Loucy (cell line): ENCODE data around the gene AHRR.

Source experiments
- H2AFZ ChIP-seq: fragments of 200-600 bp; sonication (generic); 2 replicates; pipeline ENCODE4 v1.6.0; 2016; ENCODE audit warnings: antibody characterized with exemption, mild to moderate bottlenecking, low read length, moderate library complexity
- H3F3A ChIP-seq: fragments of 200-600 bp; 2 replicates; pipeline ENCODE4 v1.6.0; 2016; ENCODE audit warnings: antibody characterized with exemption, low read depth, mild to moderate bottlenecking
- H3K27me3 ChIP-seq: fragments of 200-600 bp; sonication (generic); 2 replicates; pipeline ENCODE4 v1.6.1; 2014; ENCODE audit warnings: low read length, mild to moderate bottlenecking; ENCODE audit not compliant: insufficient read depth, poor library complexity, severe bottlenecking
- H3K36me3 ChIP-seq: fragments of 200-600 bp; sonication (generic); 2 replicates; pipeline ENCODE4 v1.6.1; 2016; ENCODE audit warnings: low read length; ENCODE audit not compliant: insufficient read depth
- H3K4me1 ChIP-seq: fragments of 200-600 bp; sonication (generic); 2 replicates; pipeline ENCODE4 v1.5.1; 2014; ENCODE audit warnings: low read length, mild to moderate bottlenecking; ENCODE audit not compliant: insufficient read depth, poor library complexity, severe bottlenecking
- H3K4me2 ChIP-seq: fragments of 200-600 bp; sonication (generic); 2 replicates; pipeline ENCODE4 v1.6.0; 2014; ENCODE audit warnings: antibody characterized with exemption, low read length, low read depth, mild to moderate bottlenecking; ENCODE audit not compliant: poor library complexity, severe bottlenecking
- H3K4me3 ChIP-seq: fragments of 200-600 bp; sonication (generic); 2 replicates; pipeline ENCODE4 v1.5.1; 2014; ENCODE audit warnings: low read length, mild to moderate bottlenecking, mixed read lengths; ENCODE audit not compliant: poor library complexity, severe bottlenecking
- H3K79me2 ChIP-seq: fragments of 200-600 bp; sonication (generic); 2 replicates; pipeline ENCODE4 v1.6.1; 2014; ENCODE audit warnings: low read length; ENCODE audit not compliant: insufficient read depth
- H3K9ac ChIP-seq: fragments of 200-600 bp; sonication (generic); 2 replicates; pipeline ENCODE4 v1.6.0; 2014; ENCODE audit warnings: mild to moderate bottlenecking, low read depth, low read length, moderate library complexity; ENCODE audit not compliant: poor library complexity, severe bottlenecking
- H3K9me2 ChIP-seq: fragments of 200-600 bp; sonication (generic); replicated peaks from 2 replicates; pipeline ENCODE4 v1.6.1; 2016; ENCODE audit warnings: low read depth, low read length, mixed read lengths
- H3K9me3 ChIP-seq: fragments of 200-600 bp; sonication (generic); 2 replicates; pipeline ENCODE4 v1.6.1; 2014; ENCODE audit warnings: mild to moderate bottlenecking, antibody characterized with exemption, low read length, low read depth; ENCODE audit not compliant: insufficient read depth
- H4K20me1 ChIP-seq: fragments of 200-600 bp; sonication (generic); 2 replicates; pipeline ENCODE4 v1.6.0; 2014; ENCODE audit warnings: antibody characterized with exemption, low read length, mild to moderate bottlenecking; ENCODE audit not compliant: insufficient read depth, poor library complexity, severe bottlenecking
- CTCF ChIP-seq: fragments of 200-600 bp; sonication (generic); conservative IDR thresholded peaks from 2 replicates; pipeline ENCODE4 v1.5.1; 2014; ENCODE audit warnings: mild to moderate bottlenecking, antibody characterized with exemption, low read length
- EZH2phosphoT487 ChIP-seq: fragments of 200-600 bp; IDR thresholded peaks from 2 replicates; pipeline ENCODE4 v1.6.1; 2018; ENCODE audit warnings: antibody characterized with exemption, mild to moderate bottlenecking, moderate library complexity, borderline replicate concordance

AHRR gene

GRCh38 chr5:353612-354580 is 32.4 kb downstream of the AHRR start:
- no peaks in the 10 kb centered on the region for H3K79me2 ChIP-seq
- TF ChIP-seq CTCF, result no peak
- no peak for TF ChIP-seq EZH2phosphoT487
- no peaks in the 10 kb centered on the region for H3K9me3 ChIP-seq
- H2AFZ ChIP-seq, result no peak overlapping the region
- H4K20me1 ChIP-seq, result no peaks in the 10 kb centered on the region
- H3K4me2 ChIP-seq, result no peak overlapping the region
- peaks cover 23% of the 10 kb centered on the region for H3K4me1 ChIP-seq
- no peaks in the 10 kb centered on the region for H3K36me3 ChIP-seq
- H3K9ac ChIP-seq, result no peak overlapping the region
- no peak overlapping the region for H3K4me3 ChIP-seq
- no peaks in the 10 kb centered on the region for H3F3A ChIP-seq
- H3K27me3 ChIP-seq, result no peaks in the 10 kb centered on the region
- no peaks in the 10 kb centered on the region for H3K9me2 ChIP-seq

GRCh38 chr5:354581-355378 is 33.3 kb downstream of the AHRR start:
- Histone ChIP-seq H3K79me2 (no peaks in the 10 kb centered on the region), H3K36me3 (no peaks in the 10 kb centered on the region), H3K27me3 (no peaks in the 10 kb centered on the region), H3K9ac (no peak overlapping the region), H3K4me2 (no peak overlapping the region), H3F3A (no peaks in the 10 kb centered on the region), H4K20me1 (no peaks in the 10 kb centered on the region), H2AFZ (no peak overlapping the region), H3K9me3 (no peaks in the 10 kb centered on the region), H3K9me2 (no peaks in the 10 kb centered on the region), H3K4me1 (peaks cover 23% of the 10 kb centered on the region), H3K4me3 (no peak overlapping the region)
- TF ChIP-seq CTCF, result no peak
- no peak for TF ChIP-seq EZH2phosphoT487

GRCh38 chr5:355379-355935 is 33.9 kb downstream of the AHRR start:
- Histone ChIP-seq H3F3A (no peaks in the 10 kb centered on the region), H3K9me2 (no peaks in the 10 kb centered on the region), H2AFZ (no peak overlapping the region), H3K79me2 (no peaks in the 10 kb centered on the region), H3K9me3 (no peaks in the 10 kb centered on the region), H3K4me3 (no peak overlapping the region), H3K9ac (no peak overlapping the region), H4K20me1 (no peaks in the 10 kb centered on the region), H3K27me3 (no peaks in the 10 kb centered on the region), H3K36me3 (no peaks in the 10 kb centered on the region), H3K4me2 (no peak overlapping the region), H3K4me1 (peaks cover 19% of the 10 kb centered on the region)
- TF ChIP-seq EZH2phosphoT487, result no peak
- no peak for TF ChIP-seq CTCF
